Measurements from ENCODE around the gene FLYWCH2.

The FLYWCH2 gene

DNA sequence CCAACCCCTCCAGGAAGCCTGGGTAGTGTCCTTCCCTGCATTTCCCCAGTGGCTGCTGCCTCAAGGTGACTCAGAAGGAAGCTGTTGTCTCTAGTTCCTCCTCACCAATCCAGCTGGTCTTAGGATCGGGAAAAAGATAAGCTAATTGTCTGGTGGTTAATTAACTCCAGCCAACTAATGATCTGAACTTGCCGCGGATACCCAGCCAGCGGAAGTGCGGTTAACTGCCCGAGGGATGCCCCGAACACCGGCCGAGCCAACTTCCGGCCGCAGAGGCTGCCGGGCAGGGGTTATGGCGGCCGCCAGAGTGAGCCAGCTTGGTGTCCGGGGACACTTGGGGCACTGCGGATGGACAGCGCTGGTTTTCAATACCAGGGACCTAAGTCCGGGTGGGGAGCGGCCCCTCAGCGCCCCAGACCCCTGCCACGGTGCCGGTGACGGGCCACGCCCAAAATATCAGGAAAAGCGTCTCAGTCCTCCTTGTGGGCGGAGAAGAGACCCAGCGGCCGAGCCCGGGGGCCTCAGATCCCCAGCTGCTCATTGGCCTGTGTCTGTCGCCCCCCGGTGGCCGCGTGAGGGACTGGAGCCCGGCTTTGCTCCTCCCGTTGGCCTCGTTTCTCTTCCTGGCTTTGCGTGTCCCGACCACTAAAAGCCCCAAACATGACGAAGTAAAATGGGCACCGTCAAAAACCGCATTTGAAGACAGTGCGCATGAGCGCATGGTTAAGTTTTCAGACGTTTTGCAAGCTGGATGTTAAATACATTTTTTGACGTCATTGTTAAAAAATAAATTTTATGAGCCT lies 14.8 kb upstream of the FLYWCH2 start:
- no peaks in the 10 kb centered on the region for H3K36me3 ChIP-seq (ENCODE audit: insufficient read depth, low read length)
- peak overlapping the region; percentile 82 for H3K27ac ChIP-seq
- H3K9me3 ChIP-seq (ENCODE audit: low read depth, low read length): no peaks in the 10 kb centered on the region
- peak; percentile 80 for TF ChIP-seq POLR2AphosphoS5 (IDR thresholded peaks at IDR 0.05; ENCODE audit: borderline replicate concordance, low read depth, low read length)
- no peak for TF ChIP-seq EZH2 (IDR thresholded peaks at IDR 0.05)
- TF ChIP-seq FOXP2 (optimal IDR thresholded peaks at IDR 0.05; ENCODE audit: control extremely low read depth, extremely low read length, insufficient read depth): peak; percentile 11
- H3K9ac ChIP-seq (ENCODE audit: insufficient read length): peak overlapping the region; percentile 86
- peak overlapping the region; percentile 97 for H3K4me3 ChIP-seq
- DNase-seq (ENCODE audit: low read depth, low spot score): peak; percentile 44

DNA sequence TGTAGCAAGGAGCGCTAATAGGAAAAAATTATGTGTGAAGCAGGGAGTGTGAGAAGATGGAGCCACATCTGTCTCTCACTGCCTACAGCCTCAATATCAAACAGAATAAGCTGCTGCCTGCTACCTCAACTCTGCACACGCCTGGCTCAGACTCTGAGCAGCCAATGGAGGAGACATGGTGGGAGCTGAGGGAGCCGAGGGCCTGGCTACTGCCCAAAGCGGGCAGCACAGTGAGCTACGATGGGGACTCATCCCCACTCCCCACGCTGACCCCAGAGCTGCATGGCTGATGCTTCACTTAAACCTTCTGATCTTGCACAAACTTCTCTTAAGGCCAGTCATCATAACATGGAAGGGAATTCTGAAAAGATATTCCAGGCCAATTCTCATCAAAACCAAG lies 11.1 kb upstream of the FLYWCH2 start:
- Histone ChIP-seq H3K9ac (ENCODE audit: insufficient read length) (no peak overlapping the region), H3K9me3 (ENCODE audit: low read depth, low read length) (no peaks in the 10 kb centered on the region), H3K4me3 (no peak overlapping the region), H3K27ac (no peak overlapping the region), H3K36me3 (ENCODE audit: insufficient read depth, low read length) (no peaks in the 10 kb centered on the region)
- DNase-seq (ENCODE audit: low read depth, low spot score): no peak
- no peak for TF ChIP-seq FOXP2 (optimal IDR thresholded peaks at IDR 0.05; ENCODE audit: control extremely low read depth, extremely low read length, insufficient read depth)
- TF ChIP-seq POLR2AphosphoS5 (IDR thresholded peaks at IDR 0.05; ENCODE audit: borderline replicate concordance, low read depth, low read length): no peak
- TF ChIP-seq EZH2 (IDR thresholded peaks at IDR 0.05): no peak

DNA sequence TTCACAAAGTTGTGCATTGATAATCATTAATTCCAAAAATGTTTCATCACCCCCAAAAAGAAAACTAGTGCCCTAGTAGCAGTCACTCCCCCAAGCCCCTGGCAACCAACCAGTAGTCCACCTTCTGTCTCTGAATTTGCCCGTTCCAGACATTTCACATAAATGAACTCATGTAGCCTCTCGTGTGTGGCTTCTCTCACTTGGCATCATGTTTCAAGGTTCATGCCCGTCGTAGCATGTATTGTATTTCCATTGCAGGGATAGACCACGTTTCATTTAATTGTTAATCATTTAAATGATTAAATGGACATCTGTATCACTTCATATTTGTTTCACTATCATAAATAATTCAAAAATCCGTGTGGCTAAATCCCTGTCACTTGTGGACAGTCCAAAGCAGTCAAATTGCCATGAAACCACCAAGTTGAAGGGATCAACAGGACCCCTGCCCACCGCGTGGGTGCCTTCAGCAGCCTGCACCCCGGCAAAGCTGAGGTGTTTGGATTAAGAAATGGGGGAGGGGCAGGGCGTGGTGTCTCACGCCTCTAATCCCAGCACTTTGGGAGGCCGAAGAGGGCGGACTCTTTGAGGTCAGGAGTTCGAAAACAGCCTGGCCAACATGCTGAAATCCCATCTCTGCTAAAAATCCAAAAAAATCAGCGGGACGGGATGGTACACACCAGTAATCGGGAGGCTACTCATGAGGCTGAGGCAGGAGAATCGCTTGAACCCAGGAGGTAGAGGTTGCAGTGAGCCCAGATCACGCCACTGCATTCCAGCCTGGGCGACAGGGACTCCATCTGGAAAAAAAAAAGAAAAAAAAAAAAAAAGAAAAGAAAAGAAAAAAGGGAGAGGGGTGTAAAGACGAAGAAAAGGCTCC lies 8.7 kb upstream of the FLYWCH2 start:
- peak overlapping the region; percentile 5; the same call in 1 of the 2 replicates for H3K4me3 ChIP-seq
- H3K9me3 ChIP-seq (ENCODE audit: low read depth, low read length): no peaks in the 10 kb centered on the region
- H3K36me3 ChIP-seq (ENCODE audit: insufficient read depth, low read length): no peaks in the 10 kb centered on the region
- H3K27ac ChIP-seq: no peak overlapping the region
- DNase-seq (ENCODE audit: low read depth, low spot score): no peak
- no peak overlapping the region for H3K9ac ChIP-seq (ENCODE audit: insufficient read length)
- no peak for TF ChIP-seq POLR2AphosphoS5 (IDR thresholded peaks at IDR 0.05; ENCODE audit: borderline replicate concordance, low read depth, low read length)
- no peak for TF ChIP-seq FOXP2 (optimal IDR thresholded peaks at IDR 0.05; ENCODE audit: control extremely low read depth, extremely low read length, insufficient read depth)
- no peak for TF ChIP-seq EZH2 (IDR thresholded peaks at IDR 0.05)

DNA sequence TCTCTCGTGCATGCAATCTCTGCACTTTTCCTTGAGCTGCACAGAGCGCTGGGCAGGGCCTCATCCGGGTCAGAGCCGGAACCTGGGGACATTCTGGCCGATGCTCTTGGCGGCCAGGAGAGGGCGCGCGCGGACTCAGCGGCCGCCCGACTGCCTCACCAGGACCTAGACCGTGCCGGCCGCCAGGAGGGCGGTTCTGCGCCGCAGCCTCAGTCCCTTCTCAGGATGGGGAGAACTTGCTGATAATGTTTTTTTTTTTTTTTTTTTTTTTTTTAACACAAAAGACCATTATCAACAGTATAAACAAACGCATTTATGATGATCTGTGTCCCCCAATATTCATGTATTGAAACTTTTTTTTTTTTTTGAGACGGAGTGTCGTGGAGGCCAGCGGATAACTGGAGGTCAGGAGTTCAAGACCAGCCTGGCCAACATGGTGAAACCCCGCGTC lies 8.1 kb upstream of the FLYWCH2 start:
- H3K9me3 ChIP-seq (ENCODE audit: low read depth, low read length): no peaks in the 10 kb centered on the region
- H3K9ac ChIP-seq (ENCODE audit: insufficient read length): no peak overlapping the region
- H3K27ac ChIP-seq: no peak overlapping the region
- no peak for DNase-seq (ENCODE audit: low read depth, low spot score)
- TF ChIP-seq POLR2AphosphoS5 (IDR thresholded peaks at IDR 0.05; ENCODE audit: borderline replicate concordance, low read depth, low read length) (no peak), FOXP2 (optimal IDR thresholded peaks at IDR 0.05; ENCODE audit: control extremely low read depth, extremely low read length, insufficient read depth) (no peak), EZH2 (IDR thresholded peaks at IDR 0.05) (no peak)
- peak overlapping the region; percentile 5; the same call in 1 of the 2 replicates for H3K4me3 ChIP-seq
- H3K36me3 ChIP-seq (ENCODE audit: insufficient read depth, low read length): no peaks in the 10 kb centered on the region

DNA sequence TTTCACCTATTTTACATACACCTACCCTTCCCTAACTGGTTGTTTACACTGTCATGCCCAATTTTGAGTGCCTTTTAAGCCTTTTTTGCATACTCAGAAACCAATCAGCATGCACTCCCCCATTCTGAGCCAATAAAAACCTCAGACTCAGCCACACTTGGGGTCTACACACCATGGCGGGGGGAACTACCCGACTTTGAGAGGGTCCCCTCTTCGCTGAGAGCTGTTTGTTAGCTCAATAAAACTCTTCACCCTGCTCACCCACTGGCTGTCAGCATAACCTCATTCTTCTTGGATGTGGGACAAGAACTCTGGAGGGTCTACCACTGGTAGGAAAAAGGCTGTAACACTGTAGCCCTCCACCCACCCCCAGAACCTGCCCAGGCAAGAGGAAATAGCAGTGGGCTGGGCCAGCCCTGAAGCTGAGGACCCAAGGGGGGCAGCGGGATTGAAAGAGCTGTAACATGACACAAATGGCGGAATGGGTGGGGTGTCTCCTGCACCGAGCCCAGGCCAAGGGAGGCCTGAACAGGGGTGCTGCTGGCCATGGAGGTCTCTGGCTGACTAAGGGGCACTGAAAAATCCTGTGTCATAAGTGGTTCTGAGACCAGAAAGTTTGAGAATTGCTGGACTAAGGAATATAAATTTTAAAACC lies 3.0 kb upstream of the FLYWCH2 start:
- Histone ChIP-seq H3K27ac (no peak overlapping the region), H3K36me3 (ENCODE audit: insufficient read depth, low read length) (no peaks in the 10 kb centered on the region), H3K4me3 (no peak overlapping the region), H3K9ac (ENCODE audit: insufficient read length) (no peak overlapping the region), H3K9me3 (ENCODE audit: low read depth, low read length) (no peaks in the 10 kb centered on the region)
- DNase-seq (ENCODE audit: low read depth, low spot score): no peak
- TF ChIP-seq POLR2AphosphoS5 (IDR thresholded peaks at IDR 0.05; ENCODE audit: borderline replicate concordance, low read depth, low read length) (no peak), FOXP2 (optimal IDR thresholded peaks at IDR 0.05; ENCODE audit: control extremely low read depth, extremely low read length, insufficient read depth) (no peak), EZH2 (IDR thresholded peaks at IDR 0.05) (no peak)

DNA sequence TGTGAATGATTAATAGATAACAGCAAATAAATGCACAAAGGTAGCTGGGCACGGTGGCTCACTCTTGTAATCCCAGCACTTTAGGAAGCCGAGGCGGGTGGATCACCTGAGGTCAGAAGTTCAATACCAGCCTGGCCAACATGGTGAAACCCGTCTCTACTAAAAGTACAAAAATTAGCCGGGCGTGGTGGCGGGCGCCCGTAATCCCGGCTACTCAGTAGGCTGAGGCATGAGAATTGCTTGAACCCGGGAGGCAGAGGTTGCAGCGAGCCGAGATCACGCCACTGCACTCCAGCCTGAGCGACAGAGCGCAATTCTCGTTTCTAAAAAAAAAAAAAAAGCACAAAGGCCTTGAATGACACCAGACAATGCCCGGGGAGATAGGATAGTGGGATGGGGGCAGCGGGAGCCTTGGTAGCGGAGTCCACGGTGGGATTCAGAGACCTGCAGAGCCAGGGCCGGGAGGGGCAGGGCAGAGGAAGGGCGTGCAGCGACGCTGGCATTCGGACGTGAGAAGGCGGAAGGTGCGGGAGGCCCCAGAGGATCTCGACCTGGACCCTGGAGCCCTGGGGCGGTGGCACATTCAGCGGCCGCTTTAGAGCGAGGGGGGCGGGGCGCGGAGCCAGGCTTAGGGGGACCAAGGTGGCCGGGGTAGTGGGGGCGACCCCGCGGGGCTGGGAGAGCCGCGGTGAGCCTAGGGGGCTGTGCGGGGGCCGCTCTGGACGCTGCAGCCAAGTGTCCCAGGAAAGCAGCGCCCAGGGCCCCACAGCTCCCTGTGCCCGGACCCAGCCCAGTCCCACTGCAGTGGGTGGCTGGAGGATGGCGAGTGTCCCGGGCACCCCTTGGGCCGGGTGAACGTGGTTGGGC lies 999 bp upstream of the FLYWCH2 start:
- TF ChIP-seq POLR2AphosphoS5 (IDR thresholded peaks at IDR 0.05; ENCODE audit: borderline replicate concordance, low read depth, low read length): 0 out of 2 replicates have a peak, but pooled peaks have one; percentile 28
- no peak for TF ChIP-seq FOXP2 (optimal IDR thresholded peaks at IDR 0.05; ENCODE audit: control extremely low read depth, extremely low read length, insufficient read depth)
- TF ChIP-seq EZH2 (IDR thresholded peaks at IDR 0.05): no peak
- Histone ChIP-seq H3K27ac (no peak overlapping the region), H3K36me3 (ENCODE audit: insufficient read depth, low read length) (no peaks in the 10 kb centered on the region), H3K4me3 (peak overlapping the region; percentile 94), H3K9ac (ENCODE audit: insufficient read length) (peak overlapping the region; percentile 64), H3K9me3 (ENCODE audit: low read depth, low read length) (no peaks in the 10 kb centered on the region)
- DNase-seq (ENCODE audit: low read depth, low spot score): no peak

DNA sequence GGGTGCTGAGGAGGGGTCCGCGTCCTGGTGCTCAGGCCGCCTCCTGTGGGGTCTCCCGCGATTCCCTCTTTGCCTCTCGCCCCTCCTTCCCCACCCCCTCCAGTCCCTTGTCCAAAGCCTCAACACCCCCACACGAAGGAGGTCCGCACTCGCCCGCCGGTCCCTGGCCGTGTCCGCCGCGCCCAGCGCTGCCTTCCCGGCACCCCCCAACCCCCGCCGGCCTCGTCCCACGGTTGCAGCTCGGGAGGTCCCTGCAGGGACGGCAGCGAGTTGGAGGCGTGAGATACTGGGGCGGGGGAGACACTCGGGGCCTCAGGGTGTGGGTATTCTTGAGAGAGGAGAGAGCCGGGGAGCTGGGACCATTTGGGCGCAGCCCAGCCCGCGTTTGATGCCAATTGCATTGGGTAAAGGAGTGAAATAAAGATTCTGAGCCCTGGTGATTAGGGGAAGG lies 468 bp downstream of the FLYWCH2 start:
- Histone ChIP-seq H3K36me3 (ENCODE audit: insufficient read depth, low read length) (no peaks in the 10 kb centered on the region), H3K9ac (ENCODE audit: insufficient read length) (peak overlapping the region; percentile 91), H3K4me3 (peak overlapping the region; percentile 94), H3K9me3 (ENCODE audit: low read depth, low read length) (no peaks in the 10 kb centered on the region), H3K27ac (peak overlapping the region; percentile 81)
- no peak for DNase-seq (ENCODE audit: low read depth, low spot score)
- no peak for TF ChIP-seq EZH2 (IDR thresholded peaks at IDR 0.05)
- TF ChIP-seq FOXP2 (optimal IDR thresholded peaks at IDR 0.05; ENCODE audit: control extremely low read depth, extremely low read length, insufficient read depth): no peak

All from SK-N-MC (cell line).